Measurements from ENCODE around the gene PRDM16.

Gene PRDM16

DNA sequence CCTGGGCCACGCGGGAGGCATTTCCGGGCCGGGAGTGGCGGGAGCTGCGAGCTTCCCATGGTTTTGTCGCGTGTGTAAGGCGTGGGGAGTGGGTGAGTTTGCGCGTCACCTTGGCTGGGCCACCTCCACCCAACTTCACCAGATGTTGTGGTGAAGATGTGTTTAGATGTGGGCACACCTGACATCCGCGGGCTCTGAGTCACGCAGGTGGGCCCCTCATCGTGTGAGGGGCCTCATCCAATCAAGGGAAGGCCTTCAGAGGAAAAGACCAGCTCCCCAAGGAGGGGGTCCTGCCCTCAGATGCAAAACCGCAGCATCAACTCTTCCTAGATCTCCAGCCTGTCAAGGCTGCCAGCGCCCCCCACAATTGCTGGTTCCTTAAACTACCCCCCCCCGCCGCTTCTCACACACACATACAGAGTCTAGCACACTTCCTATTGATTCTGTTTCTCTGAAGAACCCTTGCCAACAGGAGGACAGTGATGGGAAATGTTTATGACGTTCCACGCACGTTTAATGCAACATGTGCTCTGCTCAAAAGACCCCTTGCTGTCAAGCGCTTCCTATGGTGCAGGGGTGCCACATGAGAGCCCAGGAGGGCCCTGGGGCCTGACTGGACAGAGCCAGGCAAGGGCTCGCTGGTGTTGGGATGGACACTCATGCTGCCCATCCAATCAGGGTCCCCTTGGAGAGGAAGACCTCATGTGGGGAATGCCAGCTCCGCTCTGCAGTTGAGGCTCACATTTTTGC lies 35.8 kb upstream of the PRDM16 start:
- no peak for DNase-seq

DNA sequence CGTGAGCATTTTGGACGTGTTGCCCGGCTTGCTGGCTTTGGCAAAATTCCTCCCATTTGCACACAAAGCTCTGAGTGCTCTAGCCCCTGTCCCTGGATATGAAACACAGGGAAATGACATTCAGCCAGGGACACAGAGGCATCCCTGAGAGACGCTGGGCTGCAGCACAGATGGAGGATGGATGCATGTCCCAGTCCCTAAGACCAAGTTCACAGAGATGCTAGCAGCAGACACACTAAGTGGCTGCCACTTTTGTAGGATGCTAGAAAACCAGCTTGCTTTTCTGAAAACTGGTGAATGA lies 35.3 kb upstream of the PRDM16 start:
- no peak for DNase-seq

DNA sequence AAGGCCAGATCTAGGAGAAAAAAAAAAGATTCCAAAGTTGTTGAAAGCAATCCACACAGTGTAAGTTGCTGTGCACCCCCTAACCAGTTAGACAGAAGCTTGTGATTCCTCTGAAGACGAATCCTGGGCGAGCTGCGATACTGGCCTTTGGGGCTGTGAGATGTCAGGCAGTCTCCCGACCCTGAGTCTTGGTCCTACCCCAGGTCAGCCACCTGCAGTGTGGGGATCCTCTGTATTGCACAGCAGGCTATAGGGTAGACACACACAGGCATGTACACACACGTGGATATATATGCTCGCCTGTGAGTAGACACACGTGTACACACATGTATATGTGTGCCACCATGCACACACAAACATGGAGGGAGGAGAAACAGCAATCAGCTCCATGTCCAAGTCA lies 34.8 kb upstream of the PRDM16 start:
- DNase-seq = no peak

DNA sequence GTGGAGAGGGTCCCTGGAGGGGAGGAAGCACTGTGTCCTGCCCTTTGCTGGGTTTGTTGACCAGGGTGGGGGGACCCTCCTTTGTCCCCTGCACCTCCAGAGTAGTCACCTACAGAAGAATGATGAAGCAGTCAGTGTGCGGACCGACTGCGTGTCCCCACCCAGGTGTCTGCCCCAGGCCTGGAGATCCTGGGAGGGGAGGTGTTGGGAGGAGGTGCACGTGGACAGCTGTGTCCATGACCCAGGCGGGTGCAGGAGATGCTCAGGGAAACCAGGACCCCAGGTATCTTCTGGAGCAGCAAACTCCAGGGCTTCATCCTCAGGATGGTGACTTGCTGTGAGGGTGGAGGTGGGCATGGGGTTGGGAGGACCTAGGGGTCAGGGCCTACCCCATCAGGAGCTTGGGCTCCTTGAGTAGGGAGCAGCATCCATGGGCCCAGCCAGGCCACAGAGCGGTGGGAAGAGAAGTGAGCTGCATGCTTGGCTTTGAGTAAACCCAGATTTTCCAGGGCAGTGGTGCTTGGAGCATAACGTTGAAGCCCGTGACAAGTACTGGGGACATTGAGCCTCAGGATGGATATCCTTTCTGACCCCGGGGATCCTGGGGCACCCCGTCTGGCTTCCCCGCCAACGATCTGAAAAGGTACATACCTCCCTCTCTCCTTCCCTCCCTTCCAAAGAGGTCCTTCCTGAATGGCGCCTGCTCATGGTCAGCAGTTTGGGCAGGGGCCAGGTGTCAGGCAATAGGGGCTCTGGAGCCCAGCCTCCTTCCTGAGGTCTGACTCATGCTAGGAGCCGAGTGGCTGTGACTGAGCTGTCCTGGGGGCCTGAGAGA lies 34.1 kb upstream of the PRDM16 start:
- no peak for DNase-seq

DNA sequence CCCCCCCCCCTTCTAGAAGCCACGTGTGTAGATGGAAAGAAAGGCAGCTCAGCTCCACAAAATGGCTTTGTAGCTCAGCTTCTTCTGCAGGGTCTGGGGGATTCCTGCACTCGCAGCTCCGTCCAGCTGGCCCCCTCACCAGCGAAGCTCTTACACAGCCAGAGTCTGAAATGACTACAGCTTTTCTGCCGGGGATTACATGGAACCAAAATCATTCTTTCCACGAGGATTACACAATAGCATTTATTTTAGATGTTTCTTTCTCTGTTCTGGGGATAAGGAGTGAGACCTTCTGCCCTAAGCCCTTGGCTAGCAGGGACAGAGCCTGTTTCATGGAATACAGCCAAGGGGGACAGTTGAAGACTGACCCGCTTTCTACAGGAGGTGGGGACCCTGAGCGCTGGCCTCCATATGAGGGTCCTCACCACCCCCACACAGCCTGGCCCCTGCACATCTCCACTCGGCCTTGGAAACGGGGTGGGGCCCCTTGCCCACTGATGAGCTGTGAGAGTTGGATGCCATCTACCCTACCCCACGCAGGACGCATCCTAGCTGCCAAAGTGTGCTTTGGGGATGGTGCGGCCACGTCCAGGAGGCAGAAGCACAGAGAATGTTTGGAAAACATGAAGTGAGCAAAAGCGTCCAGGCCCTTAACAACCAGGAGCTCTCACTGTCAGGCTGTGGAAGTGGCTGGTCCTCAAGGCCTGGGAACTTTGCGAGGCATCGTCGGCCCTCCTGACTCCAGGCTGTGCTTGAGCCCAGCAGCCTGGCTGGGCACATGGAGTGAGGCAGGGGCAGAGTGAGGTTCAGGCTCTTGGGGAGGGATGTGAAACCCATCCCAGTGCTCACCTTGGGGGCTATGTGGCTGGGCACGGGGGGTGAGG lies 33.2 kb upstream of the PRDM16 start:
- DNase-seq = no peak

DNA sequence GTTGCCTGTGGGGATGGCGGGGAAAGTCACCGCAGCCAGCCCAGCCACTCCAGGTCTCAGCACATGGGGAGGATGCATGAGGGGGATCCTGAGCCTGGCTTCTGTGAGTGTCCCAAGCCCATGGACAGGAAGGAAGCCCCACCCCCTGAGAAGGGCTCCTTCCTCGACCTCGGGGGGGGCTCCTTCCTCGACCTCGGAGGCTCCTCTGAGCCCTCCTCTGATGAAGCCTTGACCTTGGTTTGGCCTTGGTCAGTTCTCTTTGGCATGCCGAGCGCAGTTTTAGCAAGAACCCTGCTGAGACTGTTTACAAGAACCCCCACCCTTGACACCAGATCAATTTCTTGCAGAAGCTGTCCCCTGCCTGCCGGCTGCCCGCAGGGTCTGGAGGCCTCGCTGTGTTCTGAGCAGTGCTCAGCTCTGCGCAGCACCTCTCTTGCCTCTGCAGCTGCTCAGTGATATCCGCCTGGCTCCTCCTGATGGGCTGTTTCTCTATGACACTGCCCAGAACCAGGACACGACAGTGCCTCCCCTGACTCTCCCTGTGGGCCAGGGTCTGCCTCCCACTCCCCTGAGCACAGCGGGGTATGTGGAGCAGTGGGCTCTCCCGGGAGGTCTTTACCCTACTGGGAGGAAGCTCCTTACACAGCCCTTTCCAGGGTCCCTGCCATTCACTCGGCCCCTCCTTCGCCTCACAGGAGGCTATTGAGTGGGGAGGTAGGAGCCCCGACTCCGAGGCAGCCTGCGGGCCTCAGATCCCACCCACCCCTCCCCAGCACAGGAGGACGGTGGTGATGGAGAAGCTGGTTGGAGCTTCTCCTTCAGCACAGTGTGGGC lies 32.3 kb upstream of the PRDM16 start:
- no peak for DNase-seq

DNA sequence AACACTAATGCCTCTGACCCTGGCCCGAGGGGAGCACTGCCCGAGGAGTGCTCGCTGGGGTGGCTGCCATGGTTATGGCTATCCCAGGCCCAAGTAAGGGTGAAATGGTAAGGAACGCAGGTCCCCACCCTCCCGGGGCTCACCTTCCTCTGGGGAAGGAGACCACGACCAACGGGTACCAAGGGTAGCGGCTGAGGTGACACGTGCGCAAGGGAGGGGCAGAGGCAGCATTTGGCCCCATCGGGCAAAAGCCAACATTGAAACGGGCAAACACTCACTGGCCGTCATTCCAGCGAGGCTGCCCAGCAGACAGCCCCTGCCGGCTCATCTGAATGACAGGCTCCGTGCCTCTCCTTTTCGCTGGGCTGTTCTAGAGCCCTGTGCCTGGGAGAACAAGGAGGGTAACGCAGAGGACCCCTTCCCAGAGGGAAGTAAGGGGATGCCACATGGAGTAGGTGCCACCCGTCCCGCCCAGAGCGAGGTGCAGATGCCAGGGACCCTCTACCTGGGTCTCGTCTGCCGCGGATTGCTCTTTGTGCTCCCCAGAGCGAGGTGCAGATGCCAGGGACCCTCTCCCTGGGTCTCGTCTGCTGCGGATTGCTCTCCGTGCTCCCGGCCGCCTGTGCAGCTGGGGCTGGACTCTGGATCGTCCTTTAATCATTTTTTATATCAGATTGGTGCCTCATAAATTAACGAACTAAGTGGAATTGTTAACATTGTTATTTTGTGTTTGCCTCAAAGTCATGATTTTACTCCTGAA lies 31.5 kb upstream of the PRDM16 start:
- DNase-seq = no peak

DNA sequence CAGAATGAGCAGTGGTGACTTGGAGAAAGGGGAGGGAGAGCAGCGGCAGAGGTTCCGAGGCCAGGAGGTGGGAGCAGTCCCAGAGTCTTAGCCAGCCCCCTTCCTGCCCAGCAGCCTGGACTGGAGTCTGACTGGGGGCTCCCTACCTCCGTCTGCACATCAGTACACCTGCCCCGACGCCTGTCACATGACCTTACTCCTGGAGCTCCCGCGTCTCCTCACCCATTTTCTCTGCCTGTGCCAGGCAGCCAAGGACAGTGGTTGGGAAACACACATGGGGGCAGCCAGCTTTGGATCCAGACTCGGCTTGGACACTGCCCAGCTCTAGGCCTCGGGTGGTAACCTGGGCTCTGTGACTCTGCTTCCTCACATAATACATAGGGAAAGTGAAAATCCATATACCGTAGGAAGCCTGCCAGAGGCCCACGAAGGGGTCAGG lies 30.9 kb upstream of the PRDM16 start:
- DNase-seq = no peak

DNA sequence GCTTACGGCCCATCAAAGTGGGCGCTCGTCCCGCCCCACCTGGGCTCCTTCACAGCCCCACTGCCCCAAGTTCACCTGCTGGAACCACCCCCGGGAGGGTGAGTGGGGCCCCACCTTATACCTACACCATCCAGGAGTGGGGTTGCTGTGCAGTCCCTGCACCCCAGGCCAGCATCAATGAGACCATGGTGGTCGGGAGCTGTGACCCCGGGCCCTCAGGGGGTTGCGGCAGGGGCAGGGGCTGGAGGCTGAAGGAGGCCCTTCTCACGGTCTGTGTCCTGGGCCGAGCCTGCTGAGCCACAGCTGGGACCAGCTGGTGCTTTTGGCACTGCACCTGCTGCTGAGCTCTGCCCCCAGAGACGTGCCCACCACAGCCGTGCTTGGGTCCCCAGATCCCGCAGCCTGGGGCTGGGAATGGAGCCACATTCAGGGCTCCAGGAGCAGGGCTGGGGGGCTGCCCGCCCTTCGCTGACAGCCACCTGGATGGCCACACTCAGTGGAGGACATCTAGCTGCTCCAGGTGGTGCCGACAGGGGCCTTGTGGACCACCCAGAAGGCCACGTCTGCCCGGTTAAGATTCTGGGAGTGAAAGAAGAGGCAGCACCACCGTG lies 30.3 kb upstream of the PRDM16 start:
- DNase-seq = no peak

DNA sequence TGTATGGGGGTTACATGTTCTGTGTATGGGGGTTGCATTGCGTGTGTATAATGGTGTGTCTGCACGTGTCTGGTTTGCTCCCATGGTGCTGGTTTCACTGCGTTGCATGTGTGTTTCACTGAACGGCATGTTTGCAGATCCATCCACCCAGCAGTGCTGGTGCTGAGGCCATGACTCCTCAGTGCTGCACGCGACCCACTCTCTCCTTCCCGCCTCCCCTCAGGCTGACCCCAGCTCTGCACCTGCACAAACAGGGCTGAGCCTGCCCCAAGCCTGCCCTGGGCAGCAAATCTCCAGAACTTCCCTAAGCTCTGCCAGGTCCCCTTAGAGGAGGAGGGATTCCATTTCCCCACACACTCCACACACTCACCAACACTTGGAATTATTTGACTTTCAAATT lies 29.0 kb upstream of the PRDM16 start:
- DNase-seq = no peak

DNA sequence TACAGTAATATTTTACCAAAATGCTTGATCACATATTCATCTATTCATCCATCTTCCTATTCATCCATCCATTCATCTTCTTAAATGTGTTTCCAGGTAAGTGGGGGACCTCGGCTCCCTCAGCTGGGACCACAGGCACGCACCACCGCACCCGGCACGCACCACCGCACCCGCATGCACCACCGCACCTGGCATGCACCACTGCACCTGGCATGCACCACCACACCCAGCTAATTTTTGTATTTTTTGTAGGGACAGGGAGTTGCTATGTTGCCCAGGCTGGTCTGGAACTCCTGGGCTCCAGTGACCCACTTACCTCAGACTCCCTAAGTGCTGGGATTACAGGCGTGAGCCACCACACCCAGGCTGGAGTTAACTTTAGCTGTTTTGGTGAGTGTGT lies 26.5 kb upstream of the PRDM16 start:
- no peak for DNase-seq

DNA sequence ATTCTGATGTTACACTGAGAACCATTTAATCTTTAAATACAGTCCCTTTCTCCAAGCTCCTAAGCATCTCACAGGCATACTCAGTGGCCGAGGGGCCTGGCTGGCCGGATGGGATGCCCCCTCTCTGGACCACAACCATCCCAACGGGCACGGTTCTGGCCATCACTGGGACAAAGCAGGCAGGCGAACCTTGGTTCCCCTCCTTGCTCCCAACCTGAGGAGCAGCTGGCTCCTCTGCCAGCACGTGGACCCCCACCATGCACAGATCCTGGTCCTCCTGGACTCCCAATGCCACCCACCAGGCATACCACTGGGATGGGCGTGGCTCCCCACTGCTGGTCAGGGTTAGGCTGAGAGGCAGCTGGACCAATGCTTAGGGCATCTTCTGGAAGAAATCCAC lies 19.8 kb upstream of the PRDM16 start:
- no peak for DNase-seq

DNA sequence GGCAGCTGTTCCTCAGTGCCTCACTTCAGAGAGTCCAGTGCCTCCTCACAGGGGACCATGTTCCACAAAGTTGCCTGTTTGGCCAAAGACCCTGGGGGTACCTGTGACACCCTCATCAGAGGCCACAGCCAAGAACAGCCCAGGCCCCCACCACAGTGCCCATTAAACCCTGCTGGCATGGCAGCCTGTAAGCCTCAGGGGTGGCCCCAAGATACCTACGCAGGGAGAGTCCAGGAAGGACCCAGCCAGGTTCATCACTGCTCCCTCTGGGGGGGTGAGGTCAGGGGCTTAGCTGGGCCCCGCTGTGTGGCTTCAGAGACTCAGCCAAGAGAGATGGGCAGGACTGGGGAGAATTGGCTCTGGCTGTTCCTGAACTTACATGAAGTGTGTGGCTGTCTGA lies 19.1 kb upstream of the PRDM16 start:
- no peak for DNase-seq

DNA sequence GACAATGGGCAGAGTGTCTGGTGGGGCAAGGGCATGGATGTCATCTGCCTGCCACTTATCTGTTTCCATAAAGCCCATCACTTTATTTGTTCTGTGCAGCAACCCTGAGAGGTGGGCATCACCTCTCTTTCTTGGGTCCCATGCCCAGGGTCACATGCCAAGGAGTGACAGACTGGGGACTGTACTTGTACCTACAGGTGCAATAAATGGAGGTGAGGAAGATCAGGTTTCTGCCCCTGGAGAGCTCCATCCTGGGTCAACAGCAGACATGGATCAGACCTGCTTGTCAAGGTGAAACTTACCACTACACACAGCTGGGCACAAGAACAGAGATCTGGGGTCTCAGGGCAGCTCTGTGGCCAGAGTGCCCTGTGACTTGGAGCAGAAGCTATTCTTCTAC lies 18.4 kb upstream of the PRDM16 start:
- no peak for DNase-seq

DNA sequence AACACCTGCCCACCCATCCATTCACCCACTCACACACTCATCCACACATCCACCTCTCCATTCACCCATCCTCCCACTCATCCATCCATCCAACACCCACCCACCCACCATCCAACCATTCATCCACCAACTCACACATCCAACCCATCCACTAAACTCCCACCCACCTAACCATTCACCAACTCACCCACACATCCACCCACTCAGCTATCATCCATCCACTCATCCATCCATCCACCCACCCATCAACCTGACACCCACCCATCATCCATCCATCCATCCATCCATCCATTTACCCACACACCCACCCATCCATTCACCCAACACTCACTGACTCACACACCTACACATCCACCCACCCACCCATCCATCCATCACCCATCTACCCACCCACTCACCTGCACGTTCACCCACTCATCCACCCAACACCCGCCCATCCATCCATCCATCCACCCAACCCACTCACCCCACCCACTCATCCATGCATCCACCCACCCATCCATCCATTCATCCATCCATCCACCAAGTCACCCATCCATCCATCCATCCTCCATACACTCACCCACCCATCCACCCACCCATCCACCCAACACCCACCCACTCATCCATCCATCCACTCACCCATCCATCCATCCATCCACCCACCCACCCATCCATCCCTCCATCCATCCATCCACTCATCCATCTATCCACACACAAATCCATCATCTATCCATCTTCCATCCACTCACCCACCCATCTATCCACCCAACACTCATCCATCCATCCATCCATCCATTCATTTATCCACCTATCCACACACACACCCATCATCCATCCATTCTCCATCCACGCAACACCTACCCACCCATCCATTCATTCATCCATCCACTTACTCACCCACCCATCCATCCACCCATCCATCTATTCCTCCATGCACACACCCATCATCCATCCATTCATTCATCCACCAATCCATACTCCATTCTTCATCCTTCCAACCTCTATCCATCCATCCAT lies 17.4 kb upstream of the PRDM16 start:
- no peak for DNase-seq

DNA sequence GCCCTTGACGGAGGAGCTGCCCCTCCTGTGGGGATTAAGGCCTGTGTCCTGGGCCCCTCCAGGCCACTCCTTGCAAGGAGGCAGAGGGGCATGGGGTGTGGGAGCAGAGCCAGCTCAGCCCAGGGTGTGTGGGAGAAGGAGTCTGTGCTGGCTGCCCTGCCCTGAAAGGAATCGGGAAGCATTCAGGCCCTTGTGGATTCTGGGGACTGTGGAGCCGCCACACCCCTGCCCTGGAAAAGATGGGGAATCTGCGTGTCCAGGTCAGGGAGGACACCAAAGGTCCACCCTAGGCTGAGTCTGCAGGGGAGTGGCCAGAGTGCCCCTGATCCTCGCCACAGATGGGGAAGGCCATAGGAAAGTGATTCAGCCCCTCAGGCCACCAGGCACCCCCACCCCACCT lies 16.5 kb upstream of the PRDM16 start:
- no peak for DNase-seq

DNA sequence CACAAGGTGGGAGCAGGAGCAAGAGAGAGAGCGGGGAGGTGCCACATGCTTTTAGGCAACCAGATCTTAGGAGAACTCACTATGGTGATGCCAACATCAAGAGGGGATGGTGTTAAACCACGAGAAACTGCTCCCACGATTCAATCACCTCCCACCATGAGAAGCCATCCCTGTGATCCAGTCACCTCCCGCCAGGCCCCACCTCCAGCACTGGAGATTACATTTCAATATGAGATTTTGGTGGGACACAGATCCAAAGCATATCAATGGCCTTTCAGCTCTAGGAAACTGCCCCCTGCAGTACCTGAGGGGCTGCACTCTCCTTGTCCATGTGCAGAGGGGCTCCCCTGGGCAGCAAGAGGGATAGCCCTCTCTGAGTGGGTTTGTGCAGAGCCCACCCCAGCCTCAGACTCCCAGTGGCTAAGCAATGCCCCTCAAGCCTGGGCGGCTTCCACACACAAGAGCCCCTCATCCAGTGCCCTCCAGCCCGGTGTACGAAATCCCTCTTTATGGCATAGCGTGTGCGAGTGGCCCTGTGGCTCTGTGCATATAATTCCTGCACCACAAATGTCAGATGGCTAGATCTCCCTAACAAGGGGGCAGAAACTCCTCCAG lies 15.5 kb upstream of the PRDM16 start:
- no peak for DNase-seq

DNA sequence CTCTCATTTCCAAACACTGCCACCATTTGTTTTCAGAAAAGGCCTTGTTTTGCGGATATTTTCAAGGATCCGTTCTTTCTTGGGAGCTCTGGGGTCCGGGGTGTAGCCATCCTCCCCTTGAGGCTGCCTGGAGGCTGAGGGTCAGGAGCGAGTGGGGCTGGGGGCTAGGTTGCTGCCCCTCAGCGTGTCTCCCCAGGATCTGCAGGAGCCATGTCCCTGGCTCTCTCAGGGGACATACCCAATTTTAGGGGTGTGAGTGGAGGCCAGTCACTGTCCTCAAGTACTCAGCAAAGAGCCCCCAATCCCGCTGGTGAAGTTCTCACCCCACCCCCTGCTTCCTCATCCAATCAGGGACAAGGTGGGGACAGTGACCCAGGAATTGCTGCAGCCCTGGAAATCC lies 15.0 kb upstream of the PRDM16 start:
- DNase-seq = no peak

DNA sequence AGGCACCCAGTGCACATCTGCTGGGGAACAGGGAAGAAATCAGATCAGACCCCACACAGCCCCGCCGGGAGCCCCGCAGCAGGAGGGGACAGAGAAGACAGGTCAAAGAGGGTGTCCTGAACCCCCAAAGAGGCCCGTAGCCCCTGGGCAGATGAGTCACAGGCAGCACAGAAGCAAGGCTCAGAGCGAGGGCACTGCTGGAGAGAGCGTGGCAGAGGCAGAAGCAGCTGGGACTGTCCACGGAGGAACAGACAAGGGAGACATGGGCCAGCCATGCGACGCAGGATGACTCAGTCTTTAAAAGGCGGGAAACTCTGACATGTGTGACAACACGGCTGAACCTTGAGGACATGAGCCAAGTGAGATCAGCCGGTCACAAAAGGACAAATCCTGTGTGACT lies 14.5 kb upstream of the PRDM16 start:
- no peak for DNase-seq

DNA sequence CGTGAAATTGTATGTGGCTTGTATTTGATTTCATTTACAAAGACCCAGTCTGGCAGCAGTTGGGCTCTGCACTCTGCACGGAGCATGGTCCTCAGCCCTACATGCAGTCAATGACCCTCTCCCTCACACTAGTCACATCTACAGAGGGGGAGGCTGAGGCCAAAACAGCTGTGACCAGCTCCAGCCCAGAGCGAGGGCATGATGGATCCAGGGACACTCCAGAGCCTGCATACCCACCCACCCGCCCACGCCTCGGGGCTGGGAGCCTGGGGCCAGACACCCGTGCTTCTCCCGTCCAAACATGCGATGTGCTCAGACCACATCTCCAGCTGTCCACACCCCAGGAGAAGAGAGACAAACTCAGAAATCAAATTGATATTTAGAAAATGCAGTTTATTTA lies 14.0 kb upstream of the PRDM16 start:
- DNase-seq = no peak
